Measurements from ENCODE around the gene MACROD2.

MACROD2 gene

DNA sequence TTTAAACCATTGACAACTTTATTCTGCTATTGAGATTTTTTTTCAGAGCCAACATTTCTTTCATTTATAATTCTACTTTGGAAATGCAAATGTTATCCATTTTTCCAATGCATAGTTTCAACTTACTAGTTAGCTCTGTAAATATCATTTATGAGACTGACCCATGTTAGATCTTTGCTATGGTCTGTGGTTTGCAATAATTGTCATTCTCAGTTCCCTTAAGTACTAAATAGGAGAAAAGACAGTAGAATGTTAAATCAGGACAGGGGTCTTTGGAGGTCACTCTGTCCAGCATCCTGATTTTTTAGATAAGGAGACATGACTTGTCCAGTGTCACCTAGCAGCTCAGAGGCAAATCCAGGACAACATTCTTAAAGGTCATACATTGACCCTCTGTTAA lies 864.3 kb downstream of the MACROD2 start:
- H3K27ac ChIP-seq = no peak overlapping the region

DNA sequence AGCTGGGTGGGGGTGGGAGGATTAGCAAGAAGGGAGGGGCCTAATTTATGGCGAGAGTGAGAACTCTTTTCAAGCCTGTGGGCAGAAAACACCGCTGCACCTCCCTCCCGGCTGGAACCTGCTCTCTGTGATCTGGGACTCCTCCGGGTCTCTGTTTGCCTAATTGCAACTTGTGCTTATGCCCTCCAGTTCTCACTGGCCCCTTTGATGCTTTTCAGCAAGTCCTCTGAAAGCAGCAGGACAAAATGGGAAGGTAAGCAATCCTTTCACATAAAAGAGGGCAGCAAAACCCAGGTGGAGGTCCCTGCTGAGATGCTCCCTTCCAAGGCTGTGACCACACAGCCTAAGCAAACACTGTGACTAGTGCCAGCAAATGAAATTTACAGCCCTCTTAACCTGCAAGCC lies 865.1 kb downstream of the MACROD2 start:
- H3K4me3 ChIP-seq = no peak overlapping the region
- no peak overlapping the region for H3K4me2 ChIP-seq
- no peaks in the 10 kb centered on the region for H3K36me3 ChIP-seq
- H3K9ac ChIP-seq = no peak overlapping the region
- no peaks in the 10 kb centered on the region for H3K4me1 ChIP-seq
- no peak for TF ChIP-seq Cebpa-rat (IDR thresholded peaks at IDR 0.05)
- H4K20me1 ChIP-seq = no peaks in the 10 kb centered on the region
- H3K27ac ChIP-seq = no peak overlapping the region
- no peaks in the 10 kb centered on the region for H3K9me3 ChIP-seq
- no peaks in the 10 kb centered on the region for H3K27me3 ChIP-seq

More for the DNA sequence above, 864.3 kb downstream of the MACROD2 start:
- Histone ChIP-seq H3K27me3 (no peaks in the 10 kb centered on the region), H3K4me3 (no peak overlapping the region), H3K9me3 (no peaks in the 10 kb centered on the region), H3K4me1 (no peaks in the 10 kb centered on the region), H4K20me1 (no peaks in the 10 kb centered on the region), H3K36me3 (no peaks in the 10 kb centered on the region), H3K4me2 (no peak overlapping the region), H3K9ac (no peak overlapping the region)
- no peak for TF ChIP-seq Cebpa-rat (IDR thresholded peaks at IDR 0.05)

DNA sequence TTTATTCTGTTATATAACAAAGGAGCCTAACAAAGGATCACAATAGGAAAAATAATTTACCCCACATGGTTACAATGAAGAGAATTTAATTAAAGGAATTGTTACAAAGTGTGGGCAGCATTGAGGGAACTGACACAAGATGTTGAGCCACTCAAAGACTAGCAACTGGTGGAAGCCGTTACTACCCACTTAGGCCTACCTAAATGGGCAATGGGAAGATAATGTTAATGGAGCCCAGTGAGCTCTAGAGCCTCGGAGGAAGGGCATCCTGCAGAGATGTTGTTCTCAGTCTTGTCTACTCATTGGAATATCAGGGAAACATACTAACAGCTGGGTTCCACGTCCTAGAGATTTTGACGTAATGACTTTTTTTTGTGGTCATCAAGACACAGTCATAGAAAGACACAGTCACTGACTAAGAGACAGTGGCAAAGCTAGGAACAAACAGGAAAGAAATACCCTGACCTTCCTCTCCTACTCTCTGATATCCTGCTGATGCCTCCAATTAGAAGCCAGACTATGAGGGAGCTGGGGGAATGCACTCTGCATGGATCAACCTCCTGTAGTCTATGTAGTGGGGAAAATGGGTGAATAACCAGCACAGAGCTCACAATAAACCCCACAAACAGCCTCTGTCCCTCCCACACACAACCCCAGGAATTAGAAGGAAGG lies 865.8 kb downstream of the MACROD2 start:
- Histone ChIP-seq H3K27me3 (no peaks in the 10 kb centered on the region), H3K9ac (no peak overlapping the region), H3K36me3 (no peaks in the 10 kb centered on the region), H3K4me3 (no peak overlapping the region), H3K4me2 (no peak overlapping the region), H3K4me1 (no peaks in the 10 kb centered on the region), H3K9me3 (no peaks in the 10 kb centered on the region), H3K27ac (no peak overlapping the region), H4K20me1 (no peaks in the 10 kb centered on the region)
- no peak for TF ChIP-seq Cebpa-rat (IDR thresholded peaks at IDR 0.05)

DNA sequence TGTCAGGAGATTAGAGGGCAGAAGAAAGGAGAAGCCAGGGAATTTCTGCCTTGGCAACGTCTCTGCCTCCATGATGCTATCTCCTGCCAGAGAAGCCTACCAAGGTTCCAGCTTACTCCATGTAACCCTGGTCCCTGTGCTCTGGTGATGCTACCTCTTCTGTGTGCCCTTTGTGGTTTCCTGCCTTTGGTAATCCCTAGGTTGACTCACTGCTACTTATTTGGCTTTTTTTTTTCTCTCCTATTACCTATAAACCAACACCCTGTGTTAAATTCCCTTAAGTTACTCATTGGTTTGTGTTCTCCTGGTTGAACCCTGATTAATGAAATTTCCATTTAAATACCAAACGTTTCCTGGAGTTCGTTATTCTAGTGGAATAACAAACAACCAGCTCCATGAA lies 869.9 kb downstream of the MACROD2 start:
- TF ChIP-seq Cebpa-rat (IDR thresholded peaks at IDR 0.05) = no peak
- Histone ChIP-seq H3K36me3 (no peaks in the 10 kb centered on the region), H4K20me1 (no peaks in the 10 kb centered on the region), H3K4me1 (no peaks in the 10 kb centered on the region), H3K9ac (no peak overlapping the region), H3K27ac (no peak overlapping the region), H3K9me3 (no peaks in the 10 kb centered on the region), H3K27me3 (no peaks in the 10 kb centered on the region), H3K4me2 (no peak overlapping the region), H3K4me3 (no peak overlapping the region)

DNA sequence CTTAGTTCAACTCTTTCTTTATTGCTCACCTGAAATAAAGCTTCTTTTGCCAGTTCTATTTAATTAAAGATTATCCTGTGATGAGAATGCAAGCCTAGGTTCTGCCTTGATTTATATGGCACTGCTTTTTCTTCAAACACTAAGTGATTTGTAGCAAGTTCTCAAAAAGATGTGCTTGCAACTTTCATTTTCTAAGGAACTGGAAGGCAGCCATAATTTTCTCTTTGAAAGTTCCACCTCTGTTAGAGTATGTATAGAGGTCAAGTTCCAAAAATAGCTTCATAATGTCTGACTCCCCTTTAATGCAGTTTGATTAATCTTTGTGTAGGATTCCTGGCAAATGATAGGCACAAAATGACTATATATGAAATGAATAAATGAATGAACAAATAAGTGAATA lies 870.4 kb downstream of the MACROD2 start:
- no peaks in the 10 kb centered on the region for H3K4me1 ChIP-seq
- no peaks in the 10 kb centered on the region for H4K20me1 ChIP-seq
- no peak overlapping the region for H3K4me3 ChIP-seq
- H3K27me3 ChIP-seq = no peaks in the 10 kb centered on the region
- no peak overlapping the region for H3K4me2 ChIP-seq
- no peak overlapping the region for H3K9ac ChIP-seq
- no peaks in the 10 kb centered on the region for H3K36me3 ChIP-seq
- TF ChIP-seq Cebpa-rat (IDR thresholded peaks at IDR 0.05) = no peak
- no peaks in the 10 kb centered on the region for H3K9me3 ChIP-seq
- H3K27ac ChIP-seq = no peak overlapping the region

- H3K9me3 ChIP-seq = no peaks in the 10 kb centered on the region
- no peaks in the 10 kb centered on the region for H3K4me1 ChIP-seq
- no peaks in the 10 kb centered on the region for H3K27me3 ChIP-seq
- no peak overlapping the region for H3K4me3 ChIP-seq
- H3K9ac ChIP-seq = no peak overlapping the region
- no peak overlapping the region for H3K27ac ChIP-seq
- no peak for TF ChIP-seq Cebpa-rat (IDR thresholded peaks at IDR 0.05)
- no peaks in the 10 kb centered on the region for H3K36me3 ChIP-seq
- no peaks in the 10 kb centered on the region for H4K20me1 ChIP-seq
- H3K4me2 ChIP-seq = no peak overlapping the region
These were observed 871.7 kb downstream of the MACROD2 start for GRCh38 chr20:14866841-14867514.

DNA sequence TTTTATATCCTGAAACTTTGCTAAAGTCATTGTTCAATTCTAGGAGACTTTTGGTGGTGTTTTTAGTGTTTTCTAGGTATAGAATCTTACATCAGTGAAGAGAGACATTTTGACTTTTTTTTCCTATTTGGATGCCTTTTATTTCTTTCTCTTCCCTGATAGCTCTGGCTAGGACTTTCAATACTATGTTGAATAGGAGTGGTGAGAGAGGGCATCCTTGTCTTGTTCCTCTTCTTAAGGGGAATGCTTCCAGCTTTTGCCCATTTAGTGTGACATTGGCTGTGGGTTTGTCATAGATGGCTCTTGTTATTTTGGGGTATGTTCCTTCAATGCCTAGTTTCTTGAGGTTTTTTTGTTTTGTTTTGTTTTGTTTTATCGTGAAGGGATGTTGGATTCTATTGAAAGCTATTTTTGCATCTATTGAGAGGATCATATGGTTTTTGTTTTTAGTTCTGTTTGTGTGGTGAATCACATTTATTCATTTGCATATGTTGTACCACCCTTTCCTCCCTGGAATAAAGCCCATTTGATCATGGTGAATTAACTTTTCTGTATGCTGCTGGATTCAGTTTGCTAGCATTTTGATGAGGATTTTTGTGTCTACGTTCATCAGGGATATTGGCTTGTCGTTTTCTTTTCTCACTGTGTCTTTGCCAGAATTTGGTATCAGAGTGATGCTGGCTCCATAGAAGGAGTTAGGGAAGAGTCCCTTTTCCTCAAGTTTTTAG lies 882.1 kb downstream of the MACROD2 start:
- Histone ChIP-seq H4K20me1 (no peaks in the 10 kb centered on the region), H3K4me1 (no peaks in the 10 kb centered on the region), H3K4me3 (no peak overlapping the region), H3K36me3 (no peaks in the 10 kb centered on the region), H3K27ac (no peak overlapping the region), H3K9ac (no peak overlapping the region), H3K27me3 (no peaks in the 10 kb centered on the region), H3K9me3 (no peaks in the 10 kb centered on the region), H3K4me2 (no peak overlapping the region)
- TF ChIP-seq Cebpa-rat (IDR thresholded peaks at IDR 0.05) = no peak

GRCh38 chr20:14878676-14879019 lies 883.3 kb downstream of the MACROD2 start:
- no peak overlapping the region for H3K9ac ChIP-seq
- H4K20me1 ChIP-seq = no peaks in the 10 kb centered on the region
- no peaks in the 10 kb centered on the region for H3K36me3 ChIP-seq
- no peak overlapping the region for H3K27ac ChIP-seq
- no peak overlapping the region for H3K4me2 ChIP-seq
- H3K27me3 ChIP-seq = no peaks in the 10 kb centered on the region
- TF ChIP-seq Cebpa-rat (IDR thresholded peaks at IDR 0.05) = no peak
- H3K4me1 ChIP-seq = no peaks in the 10 kb centered on the region
- no peaks in the 10 kb centered on the region for H3K9me3 ChIP-seq
- no peak overlapping the region for H3K4me3 ChIP-seq

- Histone ChIP-seq H3K36me3 (no peaks in the 10 kb centered on the region), H3K27ac (no peak overlapping the region), H3K4me1 (no peaks in the 10 kb centered on the region), H3K27me3 (no peaks in the 10 kb centered on the region), H3K9ac (no peak overlapping the region), H4K20me1 (no peaks in the 10 kb centered on the region), H3K9me3 (no peaks in the 10 kb centered on the region), H3K4me2 (no peak overlapping the region), H3K4me3 (no peak overlapping the region)
- no peak for TF ChIP-seq Cebpa-rat (IDR thresholded peaks at IDR 0.05)
These were observed 883.8 kb downstream of the MACROD2 start for GRCh38 chr20:14879020-14879697.

GRCh38 chr20:14879839-14880238 lies 884.5 kb downstream of the MACROD2 start:
- H3K27ac ChIP-seq = no peak overlapping the region
- no peaks in the 10 kb centered on the region for H3K27me3 ChIP-seq
- no peaks in the 10 kb centered on the region for H4K20me1 ChIP-seq
- no peak overlapping the region for H3K4me3 ChIP-seq
- no peak for TF ChIP-seq Cebpa-rat (IDR thresholded peaks at IDR 0.05)
- H3K4me2 ChIP-seq = no peak overlapping the region
- no peak overlapping the region for H3K9ac ChIP-seq
- H3K9me3 ChIP-seq = no peaks in the 10 kb centered on the region
- H3K36me3 ChIP-seq = no peaks in the 10 kb centered on the region
- H3K4me1 ChIP-seq = no peaks in the 10 kb centered on the region

Measured in BLaER1 (cell line).